NOMO-1 (cell line): ENCODE measurements around the gene SRRM3.
A peak's percentile ranks its signal among the peaks of the same experiment; 100 is the strongest.
"Not testable (repeated sequence)": the region's sequence is repeated elsewhere in the genome, so short reads cannot be mapped to it uniquely, and the experiment has no call there.

Source experiments
- DNase-seq, 2 experiments: peaks; one replicate each; lab custom pipeline; 2025; ENCODE audit not compliant: unreplicated experiment in 2 of 2; lab: John Stamatoyannopoulos, UW

The SRRM3 gene

GRCh38 chr7:76201732-76202665, at the start of gene SRRM3:
SRRM3 (plus strand) TSS chr7:76201896; CDS start chr7:76235067, 33,171 bp downstream.
- DNase-seq, result peak; percentile 90 to 95

- no peak for DNase-seq
These were observed 49.8 kb upstream of the SRRM3 start for GRCh38 chr7:76151932-76152331.

GRCh38 chr7:76153571-76154230, 48.0 kb upstream of the SRRM3 start:
- DNase-seq, result not testable (repeated sequence)

GRCh38 chr7:76155938-76156337, 45.8 kb upstream of the SRRM3 start:
- DNase-seq, result peak; percentile 88 to 99

- not testable (repeated sequence) for DNase-seq
These were observed 44.6 kb upstream of the SRRM3 start for GRCh38 chr7:76156992-76157685.

GRCh38 chr7:76158416-76158815, 43.3 kb upstream of the SRRM3 start:
- DNase-seq, result not testable (repeated sequence)

GRCh38 chr7:76162416-76163170, 39.1 kb upstream of the SRRM3 start:
- DNase-seq, result not testable (repeated sequence)

GRCh38 chr7:76163812-76164211, 37.9 kb upstream of the SRRM3 start:
- not testable (repeated sequence) for DNase-seq

- DNase-seq, result no peak
These were observed 36.4 kb upstream of the SRRM3 start for GRCh38 chr7:76165106-76165972.

- no peak for DNase-seq
These were observed 35.7 kb upstream of the SRRM3 start for GRCh38 chr7:76165973-76166403.

GRCh38 chr7:76166404-76167255, 35.1 kb upstream of the SRRM3 start:
- DNase-seq, result peak; percentile 99 to 100

GRCh38 chr7:76173566-76174205, 28.0 kb upstream of the SRRM3 start:
- DNase-seq, result no peak

- not testable (repeated sequence) for DNase-seq
These were observed 24.7 kb upstream of the SRRM3 start for GRCh38 chr7:76176951-76177350.

- no peak for DNase-seq
These were observed 22.0 kb upstream of the SRRM3 start for GRCh38 chr7:76179686-76180085.

GRCh38 chr7:76182225-76182960, 19.3 kb upstream of the SRRM3 start:
- DNase-seq, result no peak

GRCh38 chr7:76185187-76185896, 16.4 kb upstream of the SRRM3 start:
- no peak for DNase-seq

GRCh38 chr7:76187272-76187671, 14.4 kb upstream of the SRRM3 start:
- DNase-seq, result no peak
